Neural cell (in vitro differentiated cells): ENCODE data around the gene ARHGEF7. TPM values are rescaled to one million over a fixed set of nuclear protein-coding genes. Genes with fewer than 3 reads are reported as not detected.

Experiments used
- H2AFZ ChIP-seq: fragments of 200-600, 300-800 bp; sonication (generic), shearing (Covaris generic); 2 replicates; pipeline ENCODE4 v1.6.0; 2014; ENCODE audit warnings: low read depth, mild to moderate bottlenecking, antibody characterized with exemption, low read length, moderate library complexity
- H3F3A ChIP-seq: fragments of 200-600 bp; shearing (Covaris generic); 2 replicates; pipeline ENCODE4 v1.6.1; 2016; ENCODE audit warnings: mild to moderate bottlenecking, moderate library complexity, mixed read lengths, antibody characterized with exemption, low read length; ENCODE audit not compliant: insufficient read depth, poor library complexity, severe bottlenecking
- H3K27ac ChIP-seq: fragments of 200-600, 300-800 bp; sonication (generic), shearing (Covaris generic); 2 replicates; pipeline ENCODE4 v1.5.1; 2014; ENCODE audit warnings: mild to moderate bottlenecking, low read length, moderate library complexity
- H3K27me3 ChIP-seq: fragments of 300-800, 200-600 bp; sonication (generic), shearing (Covaris generic); 2 replicates; pipeline ENCODE4 v1.6.0; 2014; ENCODE audit warnings: mild to moderate bottlenecking, low read depth, low read length, moderate library complexity; ENCODE audit not compliant: insufficient read depth
- H3K36me3 ChIP-seq: fragments of 300-800, 200-600 bp; sonication (generic), shearing (Covaris generic); 2 replicates; pipeline ENCODE4 v1.5.1; 2014; ENCODE audit warnings: mild to moderate bottlenecking, antibody characterized with exemption, low read length, moderate library complexity; ENCODE audit not compliant: insufficient read depth
- H3K4me2 ChIP-seq: fragments of 300-800, 200-600 bp; sonication (generic), shearing (Covaris generic); 2 replicates; pipeline ENCODE4 v1.6.0; 2014; ENCODE audit warnings: mild to moderate bottlenecking, low read length
- H3K4me3 ChIP-seq: fragments of 300-800, 200-600 bp; sonication (generic), shearing (Covaris generic); 2 replicates; pipeline ENCODE4 v1.5.1; 2014; ENCODE audit warnings: mild to moderate bottlenecking, low read length, moderate library complexity
- H3K79me2 ChIP-seq: fragments of 200-600 bp; shearing (Covaris generic); replicated peaks from 2 replicates; pipeline ENCODE4 v1.6.0; 2014; ENCODE audit warnings: mild to moderate bottlenecking, low read length, moderate library complexity; ENCODE audit not compliant: insufficient read depth
- H3K9ac ChIP-seq: fragments of 300-800, 200-600 bp; sonication (generic), shearing (Covaris generic); 2 replicates; pipeline ENCODE4 v1.6.1; 2016; ENCODE audit warnings: mild to moderate bottlenecking, low read length, mixed read lengths
- H3K9me2 ChIP-seq: fragments of 200-600 bp; shearing (Covaris generic); 2 replicates; pipeline ENCODE4 v1.6.1; 2016; ENCODE audit warnings: mild to moderate bottlenecking, low read length, mixed read lengths; ENCODE audit not compliant: insufficient read depth
- H3K9me3 ChIP-seq: fragments of 200-600, 300-800 bp; sonication (generic), shearing (Covaris generic); 2 replicates; pipeline ENCODE4 v1.6.1; 2016; ENCODE audit warnings: mild to moderate bottlenecking, mixed run types, low read length, moderate library complexity, mixed read lengths
- H4K20me1 ChIP-seq: fragments of 200-600 bp; shearing (Covaris generic); 2 replicates; pipeline ENCODE4 v1.6.1; 2016; ENCODE audit warnings: mild to moderate bottlenecking, mixed run types; ENCODE audit not compliant: insufficient read depth
- CTCF ChIP-seq: fragments of 450-650 bp; IDR thresholded peaks from 2 replicates; pipeline ENCODE4 v1.5.1; 2014; ENCODE audit warnings: antibody characterized with exemption, mild to moderate bottlenecking, moderate library complexity; ENCODE audit not compliant: poor library complexity, severe bottlenecking
- EP300 ChIP-seq: fragments of 450-650 bp; conservative IDR thresholded peaks from 2 replicates; pipeline ENCODE4 v1.6.1; 2014; ENCODE audit warnings: antibody characterized with exemption, mild to moderate bottlenecking, moderate library complexity; ENCODE audit not compliant: poor library complexity, severe bottlenecking
- EZH2 ChIP-seq: fragments of 200-600, 300-800 bp; shearing (Covaris generic), sonication (generic); IDR thresholded peaks from 2 replicates; pipeline ENCODE4 v1.6.1; 2014; ENCODE audit warnings: antibody characterized with exemption, low read length, borderline replicate concordance, mild to moderate bottlenecking; ENCODE audit not compliant: insufficient read depth, poor library complexity, severe bottlenecking
- MXI1 ChIP-seq: fragments of 450-650 bp; conservative IDR thresholded peaks from 2 replicates; pipeline ENCODE4 v1.6.1; 2014; ENCODE audit warnings: antibody characterized with exemption, mild to moderate bottlenecking; ENCODE audit not compliant: poor library complexity, severe bottlenecking
- POLR2AphosphoS5 ChIP-seq: IDR thresholded peaks from 2 replicates; pipeline ENCODE4 v1.6.1; 2012
- RAD21 ChIP-seq: fragments of 450-650 bp; conservative IDR thresholded peaks from 2 replicates; pipeline ENCODE4 v1.6.1; 2014; ENCODE audit warnings: antibody characterized with exemption, mild to moderate bottlenecking, moderate library complexity
- REST ChIP-seq: IDR thresholded peaks from 2 replicates; pipeline ENCODE4 v1.6.1; 2012; ENCODE audit warnings: borderline replicate concordance
- SMC3 ChIP-seq: fragments of 450-650 bp; conservative IDR thresholded peaks from 2 replicates; pipeline ENCODE4 v1.6.1; 2014; ENCODE audit warnings: antibody characterized with exemption, mild to moderate bottlenecking, moderate library complexity; ENCODE audit not compliant: poor library complexity
- TAF1 ChIP-seq: IDR thresholded peaks from 2 replicates; pipeline ENCODE4 v1.6.1; 2012; ENCODE audit warnings: low read depth
- polyA plus RNA-seq: library from polyadenylated mRNA; depleted of rRNA; stranded (reverse); fragments of >200 nt; gene quantifications from 2 replicates; pipeline ENCODE4 v1.2.3, GENCODE V29; 2014

Gene ARHGEF7
- polyA plus RNA-seq, 1 donor from 2014 or later, result 155 TPM

DNA sequence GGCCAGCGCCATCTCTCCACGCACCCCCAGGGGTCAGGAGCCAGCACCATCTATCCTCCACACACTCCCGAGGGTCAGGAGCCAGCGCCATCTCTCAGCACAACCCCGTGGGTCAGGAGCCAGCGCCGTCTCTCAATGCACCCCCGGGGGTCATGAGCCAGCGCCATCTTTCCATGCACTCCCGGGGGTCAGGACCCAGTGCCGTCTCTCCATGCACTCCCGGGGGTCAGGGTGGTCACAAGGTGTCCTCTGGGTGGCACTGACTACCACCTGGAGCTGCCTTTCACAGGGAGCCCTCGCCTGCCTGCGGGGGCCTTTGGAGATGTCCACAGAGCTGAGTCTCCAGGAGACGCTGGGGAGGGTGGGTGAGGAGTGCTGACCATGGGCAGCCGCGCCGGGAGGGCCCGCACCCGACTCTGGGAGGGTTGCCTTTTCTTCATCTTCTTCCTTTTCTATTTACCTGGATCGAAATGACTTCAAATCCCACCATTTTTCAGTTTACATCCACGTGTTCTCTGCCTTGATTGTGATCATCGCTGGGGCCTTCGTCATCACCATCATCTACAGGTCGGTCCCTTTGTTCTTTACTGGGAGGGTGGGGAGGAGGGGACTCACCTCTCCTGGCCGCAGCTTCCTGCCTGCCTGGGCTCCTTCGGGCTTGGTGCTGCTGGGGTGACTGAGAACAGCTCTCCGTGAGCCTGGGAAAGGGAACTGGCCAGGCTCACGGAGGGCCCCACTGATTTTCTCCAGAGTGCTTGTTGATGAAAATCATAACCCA lies 224.4 kb downstream of the ARHGEF7 start:
- Histone ChIP-seq H3K79me2 (no peaks in the 10 kb centered on the region), H3K27me3 (no peaks in the 10 kb centered on the region), H3K9me2 (no peaks in the 10 kb centered on the region), H3K9me3 (no peaks in the 10 kb centered on the region), H3K9ac (no peak overlapping the region), H3K27ac (no peak overlapping the region), H3K36me3 (no peaks in the 10 kb centered on the region), H4K20me1 (no peaks in the 10 kb centered on the region), H2AFZ (no peak overlapping the region), H3K4me3 (no peak overlapping the region), H3K4me2 (no peak overlapping the region), H3F3A (no peaks in the 10 kb centered on the region)
- no peak for TF ChIP-seq MXI1
- no peak for TF ChIP-seq RAD21
- no peak for TF ChIP-seq EZH2
- no peak for TF ChIP-seq CTCF

- H3K4me2 ChIP-seq, result no peak overlapping the region
- no peaks in the 10 kb centered on the region for H3K27me3 ChIP-seq
- no peaks in the 10 kb centered on the region for H3K9me2 ChIP-seq
- TF ChIP-seq RAD21, result no peak
- TF ChIP-seq TAF1, result no peak
- no peak for TF ChIP-seq POLR2AphosphoS5
- TF ChIP-seq REST, result no peak
- no peak overlapping the region for H3K27ac ChIP-seq
- no peaks in the 10 kb centered on the region for H3K36me3 ChIP-seq
- H3K9me3 ChIP-seq, result no peaks in the 10 kb centered on the region
- H2AFZ ChIP-seq, result no peak overlapping the region
- H4K20me1 ChIP-seq, result no peaks in the 10 kb centered on the region
- H3K79me2 ChIP-seq, result no peaks in the 10 kb centered on the region
- H3F3A ChIP-seq, result no peaks in the 10 kb centered on the region
- H3K9ac ChIP-seq, result no peak overlapping the region
- no peak overlapping the region for H3K4me3 ChIP-seq
These were observed 226.8 kb downstream of the ARHGEF7 start for GRCh38 chr13:111341886-111342285.

DNA sequence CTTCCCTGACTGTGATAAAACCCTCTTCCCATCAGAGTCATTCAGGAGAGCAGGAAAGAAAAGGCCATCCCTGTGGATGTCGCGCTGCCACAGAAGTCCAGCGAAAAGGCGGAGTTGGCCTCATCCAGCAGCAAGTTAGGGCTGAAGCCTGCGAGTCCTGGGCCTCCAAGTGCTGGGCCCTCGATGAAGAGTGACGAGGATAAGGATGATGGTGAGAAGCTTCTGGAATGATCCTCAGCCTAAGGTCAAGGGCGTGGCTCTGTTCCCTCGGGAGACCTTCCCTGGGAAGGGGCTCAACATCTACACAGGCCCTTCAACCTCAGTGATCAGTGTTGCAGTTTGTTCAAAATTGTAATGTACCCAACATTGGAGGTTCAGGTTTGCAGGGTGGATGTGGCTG lies 227.6 kb downstream of the ARHGEF7 start:
- Histone ChIP-seq H3K9me3 (no peaks in the 10 kb centered on the region), H3K27ac (no peak overlapping the region), H3F3A (no peaks in the 10 kb centered on the region), H2AFZ (no peak overlapping the region), H3K4me3 (no peak overlapping the region), H3K4me2 (no peak overlapping the region), H3K27me3 (no peaks in the 10 kb centered on the region), H3K79me2 (no peaks in the 10 kb centered on the region), H3K9me2 (no peaks in the 10 kb centered on the region), H4K20me1 (no peaks in the 10 kb centered on the region), H3K36me3 (no peaks in the 10 kb centered on the region), H3K9ac (no peak overlapping the region)
- TF ChIP-seq POLR2AphosphoS5, result no peak
- no peak for TF ChIP-seq CTCF
- TF ChIP-seq MXI1, result no peak
- no peak for TF ChIP-seq REST
- no peak for TF ChIP-seq TAF1
- no peak for TF ChIP-seq RAD21
- TF ChIP-seq SMC3, result no peak
- no peak for TF ChIP-seq EP300
- TF ChIP-seq EZH2, result no peak
